ENCODE data around the gene NIPAL3.

NIPAL3 gene

DNA sequence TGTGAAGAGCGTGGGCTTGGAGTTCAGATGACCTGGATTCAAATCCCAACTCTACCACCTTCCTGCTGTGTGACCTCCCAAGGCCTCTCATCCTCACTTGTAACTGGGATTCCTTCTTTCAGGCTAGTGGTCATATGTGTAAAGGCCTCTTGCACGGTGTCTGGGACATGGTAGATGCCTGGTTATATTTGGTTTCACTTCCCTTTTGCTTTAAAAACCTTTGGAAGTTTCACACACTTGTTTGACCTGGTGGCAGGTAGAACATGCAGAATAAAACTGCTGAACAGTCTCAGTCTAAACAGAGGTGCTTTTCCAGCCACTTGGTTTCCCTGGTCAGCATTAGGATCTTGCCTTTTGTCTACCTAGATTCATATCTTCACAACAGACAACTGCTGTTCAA is 50.0 kb downstream of the NIPAL3 start:
- Histone ChIP-seq H3K9me3 (ENCODE audit: low read length) (no peaks in the 10 kb centered on the region), H3K4me3 (ENCODE audit: low read depth in 1 of 2, low read length in 2 of 2) (no peak overlapping the region), H3K27me3 (ENCODE audit: control insufficient read depth in 1 of 2, insufficient read depth in 2 of 2, low read length in 2 of 2) (no peaks in the 10 kb centered on the region), H3K4me1 (ENCODE audit: insufficient read depth, low read length) (no peaks in the 10 kb centered on the region), H3K9ac (ENCODE audit: low read length) (no peak overlapping the region), H3K36me3 (ENCODE audit: insufficient read depth, low read length) (peaks cover 11% of the 10 kb centered on the region), H3K27ac (ENCODE audit: low read depth, low read length) (no peak overlapping the region)

DNA sequence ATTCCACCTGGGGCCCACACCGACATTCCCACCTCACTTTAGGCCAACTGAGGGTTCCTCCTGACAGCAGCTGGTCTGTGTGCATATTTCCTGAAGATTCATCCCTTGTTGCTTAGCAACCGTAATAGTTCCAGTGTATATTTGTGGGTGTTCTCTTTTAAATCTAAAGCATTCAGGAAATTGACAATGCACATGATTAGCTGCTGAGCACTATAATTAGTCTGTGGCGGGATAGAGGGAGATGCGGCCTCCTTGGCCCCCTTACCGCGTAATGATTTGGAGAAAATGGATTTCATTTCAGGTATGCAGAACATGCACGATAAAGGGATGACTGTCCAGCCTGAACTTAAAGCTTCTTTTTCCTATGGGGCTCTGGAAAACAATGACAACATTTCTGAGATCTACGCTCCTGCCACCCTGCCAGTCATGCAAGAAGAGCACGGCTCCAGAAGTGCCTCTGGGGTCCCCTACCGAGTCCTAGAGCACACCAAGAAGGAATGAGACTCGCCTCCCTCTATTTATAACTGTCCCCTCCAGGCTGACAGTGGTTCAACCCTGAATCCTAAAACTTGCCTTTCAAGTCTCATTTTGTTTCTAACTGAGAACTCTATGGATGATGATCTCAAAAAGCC is 53.2 kb downstream of the NIPAL3 start:
- Histone ChIP-seq H3K27me3 (ENCODE audit: control insufficient read depth in 1 of 2, insufficient read depth in 2 of 2, low read length in 2 of 2) (no peaks in the 10 kb centered on the region), H3K4me3 (ENCODE audit: low read depth in 1 of 2, low read length in 2 of 2) (no peak overlapping the region), H3K27ac (ENCODE audit: low read depth, low read length) (no peak overlapping the region), H3K4me1 (ENCODE audit: insufficient read depth, low read length) (no peaks in the 10 kb centered on the region), H3K36me3 (ENCODE audit: insufficient read depth, low read length) (peaks cover 11% of the 10 kb centered on the region), H3K9me3 (ENCODE audit: low read length) (no peaks in the 10 kb centered on the region), H3K9ac (ENCODE audit: low read length) (no peak overlapping the region)

DNA sequence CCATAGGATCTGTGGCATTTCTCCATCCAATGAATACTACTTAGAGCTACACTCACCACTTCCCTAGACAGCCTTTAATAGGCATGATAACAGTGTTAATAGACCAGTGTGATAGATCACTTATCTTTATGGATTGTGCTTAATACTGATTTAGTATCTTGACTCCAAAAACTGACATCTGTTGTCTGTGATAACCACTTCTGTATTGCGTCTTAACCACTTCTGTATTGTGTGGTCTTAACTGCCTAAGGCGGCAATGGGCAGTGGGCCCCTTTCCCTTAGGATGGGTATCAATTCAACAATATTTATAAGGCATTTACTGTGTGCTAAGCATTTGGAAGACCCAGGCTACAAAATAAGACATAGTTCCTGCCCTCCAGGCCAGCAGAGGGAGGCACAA is 55.0 kb downstream of the NIPAL3 start:
- H3K27ac ChIP-seq (ENCODE audit: low read depth, low read length) = no peak overlapping the region
- H3K4me1 ChIP-seq (ENCODE audit: insufficient read depth, low read length) = no peaks in the 10 kb centered on the region
- no peak overlapping the region for H3K9ac ChIP-seq (ENCODE audit: low read length)
- no peak overlapping the region for H3K4me3 ChIP-seq (ENCODE audit: low read depth in 1 of 2, low read length in 2 of 2)
- H3K27me3 ChIP-seq (ENCODE audit: control insufficient read depth in 1 of 2, insufficient read depth in 2 of 2, low read length in 2 of 2) = no peaks in the 10 kb centered on the region
- peaks cover 8% of the 10 kb centered on the region for H3K36me3 ChIP-seq (ENCODE audit: insufficient read depth, low read length)
- H3K9me3 ChIP-seq (ENCODE audit: low read length) = no peaks in the 10 kb centered on the region

DNA sequence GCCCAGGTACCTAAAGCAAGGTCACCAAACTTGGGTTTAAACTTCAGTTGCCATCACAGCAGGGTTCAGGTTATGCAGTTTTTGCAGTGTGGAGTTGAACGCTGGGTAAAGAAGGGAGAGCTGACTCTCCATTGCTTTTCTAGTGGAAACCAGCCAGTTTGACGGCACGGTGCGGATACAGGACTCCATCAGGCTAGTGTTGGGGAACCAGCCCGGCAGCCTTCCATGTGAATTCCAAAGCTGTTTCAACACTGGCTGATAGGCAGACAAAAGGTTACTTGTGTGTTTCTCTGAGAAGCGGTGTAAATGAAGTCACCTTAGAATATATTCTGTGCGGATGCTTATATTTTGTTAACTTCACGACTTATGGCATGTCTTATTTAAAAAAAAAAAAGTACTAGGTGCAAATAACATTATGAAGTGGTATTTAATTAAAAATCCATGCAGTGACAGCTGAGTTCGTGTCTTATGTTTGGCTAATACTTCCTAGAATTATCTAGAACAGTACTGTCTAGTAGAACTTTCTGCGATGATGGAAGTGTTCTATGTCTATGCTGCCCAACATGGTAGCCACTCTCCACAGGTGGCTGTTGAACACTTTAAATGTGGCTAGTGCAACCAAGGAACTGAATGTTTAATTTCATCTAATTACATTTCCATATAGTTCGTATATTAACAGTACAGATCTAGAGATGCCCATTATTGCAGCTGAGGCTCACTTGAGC is 57.1 kb downstream of the NIPAL3 start:
- Histone ChIP-seq H3K4me3 (ENCODE audit: low read depth in 1 of 2, low read length in 2 of 2) (no peak overlapping the region), H3K9me3 (ENCODE audit: low read length) (no peaks in the 10 kb centered on the region), H3K27me3 (ENCODE audit: control insufficient read depth in 1 of 2, insufficient read depth in 2 of 2, low read length in 2 of 2) (no peaks in the 10 kb centered on the region), H3K9ac (ENCODE audit: low read length) (no peak overlapping the region), H3K36me3 (ENCODE audit: insufficient read depth, low read length) (no peaks in the 10 kb centered on the region), H3K4me1 (ENCODE audit: insufficient read depth, low read length) (no peaks in the 10 kb centered on the region), H3K27ac (ENCODE audit: low read depth, low read length) (no peak overlapping the region)

DNA sequence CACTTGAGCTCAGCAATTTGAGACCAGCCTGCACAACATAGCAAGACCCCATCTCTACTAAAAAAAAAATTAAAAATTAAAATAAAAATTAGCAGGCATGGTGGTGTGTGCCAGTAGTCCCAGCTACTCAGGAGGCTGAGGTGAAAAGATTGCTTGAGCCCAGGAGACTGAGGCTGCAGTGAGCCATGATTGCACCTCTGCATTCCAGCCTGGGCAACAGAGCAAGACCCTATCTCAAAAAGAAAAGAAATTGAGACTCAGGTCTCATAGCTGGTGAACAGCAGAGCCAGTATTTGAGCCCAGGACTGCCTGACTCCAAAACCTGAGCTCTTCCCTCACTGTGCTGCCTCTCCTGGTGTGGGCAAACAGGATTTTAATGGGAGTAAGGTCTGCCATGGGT is 58.6 kb downstream of the NIPAL3 start:
- Histone ChIP-seq H3K4me1 (ENCODE audit: insufficient read depth, low read length) (no peaks in the 10 kb centered on the region), H3K36me3 (ENCODE audit: insufficient read depth, low read length) (no peaks in the 10 kb centered on the region), H3K27ac (ENCODE audit: low read depth, low read length) (no peak overlapping the region), H3K9me3 (ENCODE audit: low read length) (no peaks in the 10 kb centered on the region), H3K27me3 (ENCODE audit: control insufficient read depth in 1 of 2, insufficient read depth in 2 of 2, low read length in 2 of 2) (no peaks in the 10 kb centered on the region), H3K9ac (ENCODE audit: low read length) (no peak overlapping the region), H3K4me3 (ENCODE audit: low read depth in 1 of 2, low read length in 2 of 2) (no peak overlapping the region)

DNA sequence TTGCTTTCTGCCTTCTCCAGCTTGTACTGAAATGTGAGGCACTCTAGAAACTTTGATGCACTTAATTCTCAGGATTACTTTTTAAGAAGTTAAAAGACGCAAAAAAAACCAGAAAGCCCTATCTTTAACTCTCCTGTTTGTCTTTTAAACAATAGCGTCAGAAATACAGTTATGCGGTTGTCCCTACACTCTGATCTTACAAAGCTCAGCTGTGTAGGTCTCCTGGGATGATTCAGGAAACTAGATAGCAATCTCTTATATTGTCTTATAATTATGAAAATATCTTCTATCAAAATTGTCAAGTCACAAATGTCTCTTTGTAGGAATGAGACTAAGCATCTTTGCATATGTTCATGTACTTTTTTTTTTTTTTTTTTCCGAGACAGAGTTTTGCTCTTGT is 60.1 kb downstream of the NIPAL3 start:
- H3K9ac ChIP-seq (ENCODE audit: low read length) = no peak overlapping the region
- H3K36me3 ChIP-seq (ENCODE audit: insufficient read depth, low read length) = no peaks in the 10 kb centered on the region
- no peak overlapping the region for H3K4me3 ChIP-seq (ENCODE audit: low read depth in 1 of 2, low read length in 2 of 2)
- H3K4me1 ChIP-seq (ENCODE audit: insufficient read depth, low read length) = no peaks in the 10 kb centered on the region
- no peaks in the 10 kb centered on the region for H3K9me3 ChIP-seq (ENCODE audit: low read length)
- H3K27me3 ChIP-seq (ENCODE audit: control insufficient read depth in 1 of 2, insufficient read depth in 2 of 2, low read length in 2 of 2) = no peaks in the 10 kb centered on the region
- no peak overlapping the region for H3K27ac ChIP-seq (ENCODE audit: low read depth, low read length)

DNA sequence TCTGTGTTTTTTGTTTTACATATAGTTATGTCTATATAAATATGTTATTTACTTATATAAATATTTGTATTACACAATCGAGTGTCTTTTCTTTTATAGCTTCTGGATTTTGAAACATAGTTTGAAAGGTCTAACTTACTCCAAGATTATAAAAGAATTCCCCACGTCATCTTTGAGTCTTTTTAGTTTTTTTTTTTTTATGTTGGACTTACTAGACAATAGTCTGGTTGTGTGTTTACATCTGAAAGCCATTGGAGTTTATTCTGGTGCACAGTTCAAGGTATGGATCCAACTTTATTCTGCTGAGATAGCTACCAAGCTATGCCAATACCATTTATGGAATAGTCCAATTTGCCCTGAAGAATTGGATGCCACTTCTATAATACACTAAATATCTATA is 61.0 kb downstream of the NIPAL3 start:
- Histone ChIP-seq H3K27ac (ENCODE audit: low read depth, low read length) (no peak overlapping the region), H3K9me3 (ENCODE audit: low read length) (no peaks in the 10 kb centered on the region)

DNA sequence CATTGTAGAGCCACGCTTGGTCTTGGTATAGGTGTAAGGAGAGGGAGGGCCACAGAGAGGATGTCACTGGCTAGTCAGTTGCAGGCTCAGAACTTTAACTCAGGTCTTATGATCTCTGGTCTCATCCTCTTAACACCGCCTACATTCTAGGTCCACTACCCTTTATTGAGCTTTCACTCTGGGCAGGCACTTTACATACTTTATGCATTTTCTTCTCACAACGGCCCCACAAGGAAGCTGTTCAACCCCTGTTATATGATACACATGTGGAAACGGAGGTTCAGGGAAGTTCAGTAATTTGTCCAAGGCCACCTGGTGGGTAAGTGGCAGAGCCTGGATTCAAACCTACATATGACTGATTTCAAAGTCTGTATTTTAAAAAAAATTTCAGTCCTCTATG is 61.7 kb downstream of the NIPAL3 start:
- no peaks in the 10 kb centered on the region for H3K36me3 ChIP-seq (ENCODE audit: insufficient read depth, low read length)
- no peaks in the 10 kb centered on the region for H3K9me3 ChIP-seq (ENCODE audit: low read length)
- H3K27me3 ChIP-seq (ENCODE audit: control insufficient read depth in 1 of 2, insufficient read depth in 2 of 2, low read length in 2 of 2) = no peaks in the 10 kb centered on the region
- H3K9ac ChIP-seq (ENCODE audit: low read length) = no peak overlapping the region
- H3K4me3 ChIP-seq (ENCODE audit: low read depth in 1 of 2, low read length in 2 of 2) = no peak overlapping the region
- no peaks in the 10 kb centered on the region for H3K4me1 ChIP-seq (ENCODE audit: insufficient read depth, low read length)
- no peak overlapping the region for H3K27ac ChIP-seq (ENCODE audit: low read depth, low read length)

More for the DNA sequence above, 61.0 kb downstream of the NIPAL3 start:
- H3K27me3 ChIP-seq (ENCODE audit: control insufficient read depth in 1 of 2, insufficient read depth in 2 of 2, low read length in 2 of 2) = no peaks in the 10 kb centered on the region
- no peaks in the 10 kb centered on the region for H3K4me1 ChIP-seq (ENCODE audit: insufficient read depth, low read length)
- H3K36me3 ChIP-seq (ENCODE audit: insufficient read depth, low read length) = no peaks in the 10 kb centered on the region
- H3K4me3 ChIP-seq (ENCODE audit: low read depth in 1 of 2, low read length in 2 of 2) = no peak overlapping the region
- H3K9ac ChIP-seq (ENCODE audit: low read length) = no peak overlapping the region

DNA sequence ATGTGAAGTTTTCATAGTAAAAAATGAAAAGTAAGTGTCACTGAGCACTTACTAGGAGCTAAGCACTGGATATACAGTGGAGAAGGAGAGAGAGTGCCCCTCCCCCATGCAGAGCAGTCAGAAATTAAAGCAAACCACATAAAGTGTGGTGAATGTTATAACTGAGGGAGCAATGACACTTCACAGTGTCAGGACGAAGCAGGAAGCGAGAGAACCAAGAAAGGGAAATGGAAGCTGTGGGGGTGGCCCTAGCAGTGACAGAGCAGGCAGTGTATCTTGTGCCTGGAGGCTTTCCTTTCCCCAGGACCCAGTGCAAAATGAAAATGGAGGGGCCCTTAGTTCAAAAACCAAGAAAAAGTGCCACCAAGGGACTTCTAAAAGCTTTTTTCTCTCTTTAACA is 65.5 kb downstream of the NIPAL3 start:
- H3K9me3 ChIP-seq (ENCODE audit: low read length) = no peaks in the 10 kb centered on the region
- no peaks in the 10 kb centered on the region for H3K36me3 ChIP-seq (ENCODE audit: insufficient read depth, low read length)
- H3K4me1 ChIP-seq (ENCODE audit: insufficient read depth, low read length) = no peaks in the 10 kb centered on the region
- no peaks in the 10 kb centered on the region for H3K27me3 ChIP-seq (ENCODE audit: control insufficient read depth in 1 of 2, insufficient read depth in 2 of 2, low read length in 2 of 2)
- H3K9ac ChIP-seq (ENCODE audit: low read length) = no peak overlapping the region
- H3K4me3 ChIP-seq (ENCODE audit: low read depth in 1 of 2, low read length in 2 of 2) = no peak overlapping the region
- no peak overlapping the region for H3K27ac ChIP-seq (ENCODE audit: low read depth, low read length)

DNA sequence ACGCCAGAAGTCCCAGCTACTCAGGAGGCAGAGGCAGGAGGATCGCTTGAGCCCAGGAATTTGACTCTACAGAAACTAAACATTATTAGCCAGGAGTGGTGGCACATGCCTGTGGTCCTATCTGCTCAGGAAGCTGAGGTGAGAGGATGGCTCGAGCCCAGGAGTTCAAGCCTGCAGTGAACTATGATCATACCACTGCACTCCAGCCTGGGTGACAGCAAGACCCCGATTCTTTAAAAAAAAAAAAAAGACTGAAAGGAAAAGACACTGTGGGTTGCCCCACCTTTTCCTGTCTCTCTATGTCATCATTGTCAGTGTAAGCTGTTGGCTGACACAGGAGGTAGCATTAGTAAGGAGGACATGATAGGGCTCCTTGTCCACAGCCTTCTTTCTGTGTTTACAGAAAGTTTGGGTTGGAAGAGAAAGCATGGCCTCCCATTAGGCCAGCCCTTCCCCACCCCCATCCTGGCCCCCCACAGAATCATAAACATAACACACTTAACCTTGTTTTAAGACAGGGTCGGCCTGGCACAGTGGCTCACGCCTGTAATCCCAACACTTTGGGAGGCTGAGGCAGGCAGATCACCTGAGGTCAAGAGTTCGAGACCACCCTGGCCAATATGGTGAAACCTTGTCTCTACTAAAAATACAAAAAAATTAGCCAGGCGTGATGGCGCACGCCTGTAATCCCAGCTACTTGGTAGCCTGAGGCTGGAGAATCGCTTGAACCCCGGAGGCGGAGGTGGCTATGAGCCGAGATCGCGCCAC is 66.4 kb downstream of the NIPAL3 start:
- Histone ChIP-seq H3K9me3 (ENCODE audit: low read length) (no peaks in the 10 kb centered on the region), H3K4me1 (ENCODE audit: insufficient read depth, low read length) (no peaks in the 10 kb centered on the region), H3K4me3 (ENCODE audit: low read depth in 1 of 2, low read length in 2 of 2) (no peak overlapping the region), H3K27me3 (ENCODE audit: control insufficient read depth in 1 of 2, insufficient read depth in 2 of 2, low read length in 2 of 2) (no peaks in the 10 kb centered on the region), H3K36me3 (ENCODE audit: insufficient read depth, low read length) (no peaks in the 10 kb centered on the region), H3K27ac (ENCODE audit: low read depth, low read length) (no peak overlapping the region), H3K9ac (ENCODE audit: low read length) (no peak overlapping the region)

DNA sequence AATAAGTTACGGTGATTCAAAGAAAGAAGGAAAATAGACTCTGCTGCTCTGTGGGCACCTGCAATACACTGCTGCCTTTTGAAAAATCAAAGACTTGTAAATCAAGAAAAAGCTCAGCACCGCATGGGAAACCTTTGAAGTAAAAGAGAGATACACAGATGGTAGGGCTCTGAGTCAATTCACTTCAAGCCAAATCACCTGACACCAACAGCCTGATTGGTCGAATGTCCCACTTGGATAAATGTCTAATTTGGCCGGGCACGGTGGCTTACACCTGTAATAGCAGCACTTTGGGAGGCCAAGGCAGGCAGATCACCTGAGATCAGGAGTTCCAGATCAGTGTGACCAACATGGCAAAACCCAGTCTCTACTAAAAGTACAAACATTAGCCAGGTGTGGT is 67.8 kb downstream of the NIPAL3 start:
- Histone ChIP-seq H3K27ac (ENCODE audit: low read depth, low read length) (no peak overlapping the region), H3K4me1 (ENCODE audit: insufficient read depth, low read length) (no peaks in the 10 kb centered on the region), H3K4me3 (ENCODE audit: low read depth in 1 of 2, low read length in 2 of 2) (no peak overlapping the region), H3K9me3 (ENCODE audit: low read length) (no peaks in the 10 kb centered on the region), H3K27me3 (ENCODE audit: control insufficient read depth in 1 of 2, insufficient read depth in 2 of 2, low read length in 2 of 2) (no peaks in the 10 kb centered on the region), H3K9ac (ENCODE audit: low read length) (no peak overlapping the region), H3K36me3 (ENCODE audit: insufficient read depth, low read length) (no peaks in the 10 kb centered on the region)

All from muscle layer of colon (tissue), 2 donors.